GM10266 (cell line): ENCODE data around the gene PNPLA3.

ENCODE experiments used
- DNase-seq: peaks from one replicate; pipeline ENCODE4 v3.0.0; 2012; ENCODE audit errors: extremely low spot score
- CTCF ChIP-seq: IDR thresholded peaks from 2 replicates; pipeline ENCODE4 v1.5.1; 2012; ENCODE audit warnings: mild to moderate bottlenecking, low read depth; ENCODE audit not compliant: control insufficient read depth, insufficient read depth; ENCODE audit errors: missing control alignments

Gene PNPLA3

GRCh38 chr22:43955883-43956782 lies 32.5 kb downstream of the PNPLA3 start:
- peak; percentile 26 for DNase-seq
- no peak for TF ChIP-seq CTCF

GRCh38 chr22:43956805-43957463 lies 33.3 kb downstream of the PNPLA3 start:
- no peak for TF ChIP-seq CTCF
- no peak for DNase-seq

DNA sequence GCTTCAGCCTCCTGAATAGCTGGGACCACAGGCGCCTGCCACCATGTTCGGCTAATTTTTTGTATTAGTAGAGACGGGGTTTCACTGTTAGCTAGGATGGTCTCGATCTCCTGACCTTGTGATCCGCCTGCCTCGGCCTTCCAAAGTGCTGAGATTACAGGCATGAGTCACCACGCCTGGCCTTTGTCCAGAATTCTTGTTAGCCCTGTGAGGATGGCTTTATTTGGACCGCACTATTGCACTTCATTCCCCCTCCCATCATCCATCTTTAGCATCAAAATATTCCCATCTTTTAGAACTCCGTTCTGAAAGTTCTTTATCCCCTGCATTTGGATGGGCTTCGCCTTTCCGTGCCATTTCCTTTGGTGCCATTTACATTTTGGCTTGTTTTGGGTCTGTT lies 34.3 kb downstream of the PNPLA3 start:
- no peak for TF ChIP-seq CTCF

DNA sequence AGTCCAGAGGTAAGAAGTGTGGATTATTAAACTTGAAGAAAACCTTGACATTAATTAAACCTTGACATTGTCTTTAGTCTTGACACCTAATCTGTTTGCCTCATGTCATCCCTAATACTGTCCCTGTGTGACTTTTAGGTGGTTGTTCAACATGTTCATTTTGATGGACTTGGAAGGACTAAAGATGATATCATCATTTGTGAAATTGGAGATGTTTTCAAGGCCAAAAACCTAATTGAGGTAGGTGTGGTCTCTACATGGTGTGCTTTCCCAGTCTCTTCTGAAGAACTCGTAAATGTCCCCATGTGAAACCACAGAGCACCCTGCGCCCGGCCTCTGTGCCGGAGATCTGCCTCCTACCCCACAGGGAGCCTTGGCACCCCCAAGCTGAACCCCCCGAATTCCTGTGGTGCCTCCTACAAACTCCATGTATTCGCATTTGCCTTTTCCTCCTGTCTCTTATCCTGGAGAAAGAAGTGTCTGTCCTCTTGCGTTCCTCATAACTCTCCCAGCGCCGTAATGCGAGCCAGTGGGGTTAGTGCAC lies 40.8 kb downstream of the PNPLA3 start:
- no peak for DNase-seq
- TF ChIP-seq CTCF = no peak

More for the DNA sequence above, 34.3 kb downstream of the PNPLA3 start:
- DNase-seq = no peak

DNA sequence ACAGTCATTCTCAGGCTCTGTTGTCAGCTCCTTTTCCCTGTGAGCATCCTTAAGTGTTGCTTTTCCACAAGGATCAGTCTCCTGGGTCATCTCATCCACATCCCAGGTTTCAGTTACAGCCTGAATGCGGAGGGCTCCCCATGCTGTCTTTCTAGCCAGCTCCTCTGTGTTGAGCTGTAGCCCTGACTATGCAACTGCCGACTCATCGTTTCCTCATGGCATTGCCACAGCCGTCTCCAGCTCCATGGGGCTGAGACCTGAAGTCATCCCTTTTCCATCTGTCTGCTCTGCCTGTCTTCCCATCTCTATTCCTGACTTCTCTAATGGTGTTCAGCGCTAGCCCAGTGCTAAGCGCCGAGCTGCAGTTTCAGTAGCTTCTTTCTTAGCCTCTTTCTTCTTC lies 43.5 kb downstream of the PNPLA3 start:
- no peak for TF ChIP-seq CTCF
- DNase-seq = no peak

DNA sequence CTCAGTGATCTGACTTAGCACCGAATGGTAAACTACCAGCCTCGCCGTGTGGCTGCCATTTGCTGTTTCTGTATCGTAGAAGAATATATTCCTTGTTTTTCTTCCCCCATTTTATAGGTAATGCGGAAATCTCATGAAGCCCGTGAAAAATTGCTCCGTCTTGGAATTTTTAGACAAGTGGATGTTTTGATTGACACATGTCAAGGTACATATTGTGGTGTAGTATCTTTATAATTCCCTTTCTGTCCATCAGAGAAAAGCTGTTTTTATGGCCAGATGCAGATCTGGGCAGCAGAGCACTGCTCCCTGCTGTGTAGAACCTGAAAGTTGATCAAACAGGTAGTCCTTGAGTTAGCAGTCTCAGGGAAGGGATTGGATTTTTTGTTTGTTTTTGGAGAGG lies 45.0 kb downstream of the PNPLA3 start:
- no peak for DNase-seq
- no peak for TF ChIP-seq CTCF
